Left kidney (tissue), 2 donors: ENCODE measurements around the gene ARHGEF1. TPM values are rescaled to one million over a fixed set of nuclear protein-coding genes. Genes with fewer than 3 reads are reported as not detected.

Experiments used
- DNase-seq: peaks from one replicate; pipeline ENCODE4 v3.0.0-alpha.2; 2013
- polyA plus RNA-seq: library from polyadenylated mRNA; unstranded; fragments of 120-200 nt; gene quantifications from one replicate; pipeline ENCODE4 v1.2.1, GENCODE V29; 2013; ENCODE audit not compliant: insufficient read length

ARHGEF1 gene
- polyA plus RNA-seq, 1 donor, result 45.2 TPM

DNA sequence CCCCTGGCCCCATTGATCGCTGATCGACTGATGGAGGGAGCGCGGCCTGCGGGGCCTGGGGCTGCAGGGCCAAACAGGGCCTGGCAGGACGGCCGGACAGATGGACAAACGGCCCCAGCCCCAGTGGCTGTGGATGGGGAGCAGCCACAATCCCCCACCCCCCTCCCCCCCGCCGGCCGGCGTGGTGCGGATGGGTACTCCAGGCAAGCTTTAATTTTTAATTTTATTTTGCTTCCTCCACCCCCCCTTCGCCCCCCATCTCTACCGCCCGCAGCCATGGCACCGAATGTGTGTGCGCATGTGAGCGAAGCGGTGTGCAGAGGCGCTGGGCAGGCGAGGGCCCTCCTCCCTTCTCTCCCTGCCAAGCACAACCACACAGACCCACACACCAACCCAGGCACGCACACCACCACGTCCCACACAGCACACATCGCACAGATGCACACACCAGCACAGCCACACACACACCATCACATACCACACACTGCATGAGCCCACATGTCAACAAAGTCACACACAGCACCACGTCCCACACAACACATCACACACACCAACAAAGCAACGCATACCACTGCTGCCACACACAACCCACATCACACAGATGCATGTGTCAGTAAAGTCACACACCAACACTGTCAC lies 32.9 kb downstream of the ARHGEF1 start:
- DNase-seq, result no peak

DNA sequence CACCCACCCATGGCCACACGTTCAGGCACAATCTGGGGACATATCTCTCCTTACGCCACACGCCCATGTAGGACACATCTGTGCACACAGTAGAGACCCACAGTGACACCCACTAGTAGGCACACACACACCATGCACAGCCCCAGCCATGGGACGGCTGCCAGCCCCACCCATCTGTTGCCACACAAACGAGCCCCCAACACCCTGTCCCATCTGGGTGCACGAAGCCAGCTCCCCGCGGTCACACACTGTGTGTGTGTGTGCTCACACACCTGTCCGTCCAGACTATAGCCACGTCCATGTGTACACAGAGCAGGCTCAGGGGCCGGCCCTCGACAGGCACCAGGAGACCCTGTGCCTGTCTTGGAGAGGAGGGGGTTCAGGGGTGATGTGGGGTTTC lies 34.7 kb downstream of the ARHGEF1 start:
- DNase-seq, result no peak

DNA sequence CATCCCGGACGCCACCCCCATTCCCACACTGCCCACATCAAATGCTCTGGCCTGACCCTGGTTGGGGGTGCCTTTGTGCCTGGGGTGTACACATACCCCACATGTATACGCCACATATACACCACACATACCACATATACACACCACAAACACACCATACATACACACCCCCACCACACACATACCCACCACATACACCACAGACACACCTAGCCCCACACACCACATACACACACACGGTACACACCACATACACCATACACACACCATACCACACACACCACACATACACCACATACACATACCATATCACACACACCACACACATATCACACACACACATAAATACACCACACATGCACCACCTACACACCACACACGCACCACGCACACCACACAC lies 35.1 kb downstream of the ARHGEF1 start:
- DNase-seq, result no peak

DNA sequence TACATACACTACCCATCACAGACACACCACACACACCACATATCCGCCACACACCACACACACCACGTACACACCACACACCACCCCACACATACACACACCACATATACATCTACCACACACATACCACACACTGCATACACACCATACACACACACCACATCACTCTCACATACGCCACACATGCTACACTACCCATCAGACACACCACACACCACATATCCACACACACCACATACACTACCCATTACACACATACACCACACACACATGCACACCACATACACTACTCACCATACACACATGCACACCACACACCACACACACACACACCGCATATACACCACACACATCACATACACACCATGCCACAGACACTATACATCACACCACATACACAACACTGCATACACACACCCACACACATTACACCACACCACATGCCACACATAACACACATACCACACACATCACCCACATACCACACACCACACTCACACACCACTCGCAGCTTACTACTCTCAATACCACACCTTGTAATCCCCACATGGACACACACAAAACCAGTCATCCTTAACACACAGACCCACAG lies 35.8 kb downstream of the ARHGEF1 start:
- DNase-seq, result no peak

DNA sequence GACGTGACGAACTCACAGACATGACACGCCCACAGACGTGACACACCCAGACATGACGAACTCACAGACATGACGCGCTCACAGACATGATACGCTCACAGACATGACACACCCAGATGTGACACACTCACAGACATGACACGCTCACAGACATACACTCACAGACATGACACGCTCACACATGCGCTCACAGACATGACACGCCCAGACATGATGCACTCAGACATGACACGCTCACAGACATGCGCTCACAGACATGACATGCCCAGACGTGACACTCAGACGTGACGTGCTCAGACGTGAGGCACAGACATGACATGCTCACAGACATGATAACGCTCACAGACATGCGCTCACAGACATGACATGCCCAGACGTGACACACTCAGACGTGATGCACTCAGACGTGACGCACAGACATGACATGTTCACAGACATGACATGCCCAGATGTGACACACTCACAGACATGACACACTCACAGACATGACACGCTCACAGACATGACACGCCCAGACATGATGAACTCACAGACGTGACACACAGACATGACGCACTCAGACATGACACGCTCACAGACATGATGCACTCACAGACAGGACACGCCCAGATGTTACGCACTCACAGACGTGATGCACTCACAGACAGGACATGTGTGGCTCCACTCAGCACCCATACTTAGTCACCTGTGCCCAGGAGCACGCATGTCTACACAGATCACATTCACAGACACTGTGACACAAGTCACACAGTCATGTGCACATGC lies 37.1 kb downstream of the ARHGEF1 start:
- no peak for DNase-seq

DNA sequence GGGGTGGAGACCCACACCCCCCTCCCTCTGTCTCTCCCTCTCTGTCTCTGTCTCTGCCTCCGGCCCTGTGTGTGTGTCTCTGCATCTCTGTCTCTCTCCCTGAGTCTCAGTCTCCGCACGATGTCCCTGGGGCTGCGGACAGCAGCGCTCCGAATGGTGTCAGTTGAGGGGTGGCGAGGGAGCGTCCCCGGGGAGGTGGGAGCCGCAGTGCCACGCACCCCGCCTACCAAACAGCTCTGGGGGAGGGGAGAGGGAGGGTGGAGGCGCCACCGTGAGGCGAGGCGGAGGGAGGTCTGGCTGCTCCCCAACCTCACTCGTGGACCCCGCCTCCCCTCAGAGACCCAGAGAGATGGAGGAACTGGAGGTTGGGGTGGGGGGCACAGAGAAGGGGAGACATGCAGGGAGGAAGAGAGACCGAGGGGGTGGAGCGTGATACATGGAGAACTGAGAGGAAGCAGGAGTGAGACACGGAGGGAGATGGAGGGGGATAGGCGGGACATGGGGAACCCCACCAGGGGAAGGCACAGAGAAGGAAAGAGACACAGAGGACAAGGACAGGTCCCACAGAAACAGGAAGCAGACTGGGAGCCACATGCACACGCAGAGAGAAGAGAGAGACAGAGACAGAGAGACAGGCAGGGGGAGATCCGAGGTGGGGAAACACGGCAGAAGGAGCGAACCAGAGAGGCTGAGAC lies 38.0 kb downstream of the ARHGEF1 start:
- no peak for DNase-seq

DNA sequence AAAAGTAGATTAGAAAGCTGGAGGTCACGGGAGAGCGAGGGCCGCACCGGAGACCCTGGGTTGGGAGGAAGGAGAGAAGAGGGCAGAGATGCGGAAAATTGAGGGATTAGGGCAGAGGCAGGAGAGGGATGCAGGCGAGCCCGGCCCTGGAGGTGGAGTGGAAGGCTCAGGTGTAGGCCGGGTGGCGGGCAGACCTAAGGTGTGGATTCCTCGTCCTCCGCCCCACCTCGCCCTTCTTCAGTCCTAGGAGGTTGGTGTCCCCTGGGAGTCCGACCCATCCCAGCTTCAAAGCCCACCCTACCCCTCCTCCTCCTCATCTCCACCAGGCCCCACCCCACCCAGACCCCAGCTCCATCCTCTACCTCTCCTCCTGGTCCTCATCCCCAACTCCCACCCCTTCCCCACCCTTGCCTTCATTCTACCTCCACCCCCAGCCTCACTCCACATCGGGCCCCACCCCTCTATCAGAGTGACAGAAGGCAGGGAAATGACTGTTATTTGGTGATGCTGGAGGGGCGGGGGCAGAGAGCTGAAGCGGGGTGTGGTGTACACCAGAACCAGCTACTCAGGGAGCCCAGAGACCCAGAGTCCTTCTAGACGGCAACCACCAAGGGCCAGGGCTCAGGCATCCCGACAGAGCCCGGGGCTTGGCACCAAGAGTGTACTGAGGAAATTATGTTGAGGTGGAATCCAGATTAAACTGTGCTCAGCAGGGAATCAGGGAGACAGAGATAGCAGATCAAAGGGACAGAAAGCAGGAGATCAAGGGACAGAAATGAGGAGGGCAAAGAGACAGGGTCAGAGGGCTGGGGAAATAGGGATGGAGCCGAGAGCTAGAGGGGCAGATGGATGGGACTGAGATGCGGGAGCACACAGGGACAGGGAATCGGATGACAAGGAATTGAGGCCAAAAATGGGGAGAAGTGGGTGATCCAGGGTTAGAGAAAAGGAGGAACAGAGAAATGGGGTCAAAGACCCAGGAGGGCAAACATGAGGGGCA lies 38.9 kb downstream of the ARHGEF1 start:
- no peak for DNase-seq

DNA sequence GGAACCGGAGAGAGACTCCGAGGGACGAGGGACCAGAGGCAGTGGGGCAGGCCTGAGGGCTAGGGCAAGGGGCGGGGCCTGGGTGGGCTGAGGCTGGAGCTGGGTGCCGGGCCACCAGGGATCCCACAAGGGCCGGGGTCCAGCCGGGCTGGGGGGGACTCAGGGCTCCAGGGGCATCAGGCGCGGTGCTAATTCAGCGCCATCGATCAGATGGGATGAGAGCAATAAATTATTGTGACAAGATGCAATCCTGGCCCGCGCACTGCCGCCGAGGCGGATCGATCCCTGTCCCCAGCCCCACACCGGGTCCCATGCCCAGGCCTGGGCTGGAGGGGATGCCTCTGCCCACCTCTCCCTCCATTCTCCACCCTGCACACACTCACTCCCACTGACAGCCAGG lies 39.6 kb downstream of the ARHGEF1 start:
- DNase-seq, result no peak

DNA sequence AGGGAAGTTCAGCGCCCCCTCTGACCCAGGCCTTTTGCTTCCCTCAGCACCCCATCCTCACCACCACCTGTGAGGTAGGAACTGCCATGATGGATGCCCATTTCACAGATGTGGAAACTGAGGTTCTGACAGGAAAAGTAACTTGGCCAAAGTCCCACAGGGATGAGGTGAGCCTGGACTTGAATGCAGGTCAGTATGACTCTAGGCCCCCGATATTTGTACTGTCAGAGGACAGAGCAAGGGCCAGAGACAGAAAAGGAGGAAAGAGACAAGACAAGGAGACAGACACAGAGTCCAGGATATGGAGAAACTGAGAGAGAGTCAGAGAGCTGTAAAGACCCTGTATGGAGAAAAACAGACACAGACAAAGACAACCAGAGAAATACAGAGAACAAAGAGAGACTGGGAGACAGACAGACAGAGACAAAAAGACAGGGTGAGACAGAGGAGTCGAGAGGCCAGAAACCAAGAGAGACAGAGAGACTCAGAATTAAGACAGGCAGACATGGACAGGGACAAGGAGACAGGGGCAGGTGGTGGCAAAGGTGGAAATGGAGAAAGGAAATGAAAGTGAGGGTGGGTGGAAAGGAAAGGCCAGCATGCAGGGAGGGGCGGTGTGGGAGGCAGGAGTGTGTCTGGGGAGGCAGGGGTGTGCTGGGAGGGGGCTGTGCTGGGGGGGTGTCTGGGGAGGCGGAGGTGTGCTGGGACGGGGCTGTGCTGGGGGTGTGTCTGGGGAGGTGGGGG lies 40.2 kb downstream of the ARHGEF1 start:
- no peak for DNase-seq

DNA sequence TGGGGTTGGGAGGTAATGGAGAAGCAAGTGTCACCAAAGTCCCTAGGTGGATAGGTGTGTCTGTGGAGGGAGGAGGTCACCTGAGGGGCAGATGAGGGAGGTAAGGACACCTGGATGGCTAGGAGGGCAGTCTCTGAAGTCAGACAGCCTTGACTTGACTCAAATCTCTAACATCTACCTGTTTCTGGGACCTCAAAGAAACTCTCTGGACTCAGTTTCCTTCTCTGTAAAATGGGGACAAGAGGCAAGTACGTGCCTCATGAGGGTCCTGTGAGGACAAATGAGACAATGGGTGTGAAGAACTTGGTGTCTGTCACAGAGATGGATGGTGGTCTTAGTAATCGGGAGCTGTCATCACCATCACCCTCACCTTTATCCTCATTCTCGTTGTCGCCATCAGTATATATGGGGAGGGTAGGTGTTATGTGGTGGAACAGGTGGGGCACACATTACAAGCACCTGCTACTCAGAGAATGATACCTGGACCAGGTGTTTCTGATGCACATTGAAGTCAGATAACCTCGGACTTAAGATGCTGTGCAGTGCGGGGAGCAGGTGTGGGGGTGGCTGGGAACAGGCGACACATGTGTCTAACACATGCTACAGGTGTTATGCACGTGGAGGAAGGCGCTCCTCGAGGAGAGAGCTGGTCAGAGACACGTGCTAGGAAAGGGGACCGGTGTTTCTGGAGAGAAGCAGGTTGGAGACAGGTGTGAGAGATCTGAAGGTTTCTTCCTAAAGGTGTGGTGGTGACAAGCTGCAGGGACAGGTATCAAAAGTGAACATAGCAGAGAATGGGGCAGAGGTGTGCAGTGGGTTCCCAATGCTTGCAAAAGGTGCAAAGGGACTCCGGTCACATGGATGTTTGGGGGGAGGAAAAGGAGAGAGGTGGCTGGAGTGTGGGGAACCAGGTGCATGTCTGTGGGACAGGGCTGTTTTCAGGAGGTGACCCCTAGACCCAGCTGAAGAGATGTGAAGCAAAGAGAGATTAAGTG lies 41.5 kb downstream of the ARHGEF1 start:
- no peak for DNase-seq

DNA sequence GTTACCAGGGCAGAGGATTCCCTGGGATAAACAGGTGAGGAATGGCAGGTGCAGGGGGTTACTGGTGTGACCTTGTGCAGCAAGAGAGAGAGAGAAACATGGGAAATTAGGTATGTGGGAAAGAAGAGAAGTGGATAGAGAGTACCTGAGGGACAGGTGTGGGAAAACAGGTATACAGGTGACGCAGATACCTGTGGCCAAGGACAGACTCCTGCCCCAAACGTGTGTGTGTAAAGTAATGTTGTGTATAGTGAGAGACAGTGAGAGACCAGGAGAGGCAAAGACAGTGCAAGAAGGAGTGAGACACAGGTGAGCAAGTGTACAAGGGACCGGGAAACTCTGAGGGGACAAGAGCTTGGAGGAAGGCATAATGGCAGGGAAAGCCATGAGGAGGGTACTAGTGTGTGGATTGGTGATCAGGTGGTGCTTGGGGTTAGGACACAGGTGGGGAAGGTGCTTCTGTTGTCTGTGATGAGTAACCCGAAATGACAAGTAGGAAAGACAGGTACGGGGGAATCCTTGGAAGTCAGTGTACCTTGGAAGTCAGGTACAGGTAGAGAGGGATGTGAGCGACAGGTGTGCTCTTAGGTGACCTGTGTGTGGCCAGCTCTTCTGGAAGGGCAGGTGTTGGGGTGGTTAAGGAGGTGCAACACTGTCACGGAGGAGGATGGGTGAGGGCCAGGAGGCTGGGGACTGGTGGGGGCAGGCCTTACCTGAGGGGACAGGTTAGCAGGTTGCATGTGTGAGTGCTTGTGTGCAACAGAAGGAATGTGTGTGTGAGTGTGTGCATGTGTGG lies 42.4 kb downstream of the ARHGEF1 start:
- no peak for DNase-seq

DNA sequence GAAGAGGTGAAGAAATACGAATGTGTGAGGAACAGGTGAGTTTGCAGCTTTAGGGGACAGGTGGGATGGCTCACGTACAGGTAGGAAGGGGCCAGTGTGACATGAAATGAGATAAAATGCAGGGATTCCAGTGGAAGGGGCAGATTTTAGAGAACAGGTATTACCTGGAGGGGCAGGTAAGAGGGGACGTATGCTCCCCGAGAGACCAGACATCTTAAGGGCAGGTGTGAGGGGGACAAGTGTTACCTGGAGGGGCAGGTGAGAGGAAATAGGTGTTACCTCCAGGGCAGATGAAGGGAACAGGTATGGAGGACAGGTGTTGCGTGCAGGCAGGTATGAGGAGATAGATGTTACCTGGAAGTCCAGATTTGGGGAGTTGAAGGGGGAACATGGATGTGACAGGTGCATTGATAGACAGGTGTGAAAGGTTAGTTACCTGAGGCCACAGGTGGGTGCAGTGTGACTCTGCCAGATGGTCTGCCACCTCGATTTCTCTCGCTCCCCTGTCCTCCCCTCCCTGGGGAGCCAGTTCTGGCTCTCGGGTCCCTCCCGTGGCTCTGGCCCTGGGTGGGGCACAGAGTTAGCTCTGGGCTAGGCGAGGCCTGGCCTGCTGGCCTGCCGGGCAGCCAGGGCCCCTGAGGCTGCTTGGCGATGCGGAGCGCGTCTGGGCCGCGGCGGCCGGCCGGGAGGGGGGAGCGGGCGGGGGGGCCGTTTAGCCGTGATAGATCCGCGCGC lies 43.2 kb downstream of the ARHGEF1 start:
- no peak for DNase-seq

DNA sequence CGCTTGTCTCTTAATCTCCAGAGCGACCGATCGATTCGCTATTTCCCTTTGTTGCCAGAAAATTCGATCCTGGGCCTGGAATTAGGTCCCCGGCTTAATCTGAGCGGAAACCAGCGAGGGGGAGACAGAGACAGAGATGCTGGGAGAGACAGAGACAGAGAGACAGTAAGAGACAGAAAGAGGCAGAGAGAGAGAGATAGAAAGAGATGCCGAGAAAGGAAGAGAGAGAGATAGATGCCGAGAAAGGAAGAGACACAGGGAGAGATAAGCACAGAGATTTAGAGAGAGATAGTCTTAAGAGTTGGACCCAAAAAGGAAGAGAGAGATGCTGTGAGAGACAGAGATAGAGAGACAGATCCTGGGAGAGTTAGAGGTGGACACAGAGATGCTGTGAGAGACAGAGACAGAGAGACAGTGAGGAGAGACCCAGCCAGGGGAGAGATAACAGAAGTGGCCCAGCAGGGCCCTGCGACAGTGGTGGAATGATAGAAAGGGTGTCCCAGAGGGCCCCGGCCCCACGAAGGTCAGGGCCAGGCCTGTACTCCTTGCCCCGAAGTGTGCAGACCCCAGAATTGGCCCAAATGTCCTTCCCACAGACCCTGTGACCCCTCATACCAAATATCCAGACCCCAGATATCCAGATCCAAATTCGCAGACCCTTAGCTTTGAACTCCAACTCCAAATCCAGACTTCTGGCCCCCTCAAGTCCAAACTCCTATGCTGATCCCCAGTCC lies 43.9 kb downstream of the ARHGEF1 start:
- DNase-seq, result no peak

DNA sequence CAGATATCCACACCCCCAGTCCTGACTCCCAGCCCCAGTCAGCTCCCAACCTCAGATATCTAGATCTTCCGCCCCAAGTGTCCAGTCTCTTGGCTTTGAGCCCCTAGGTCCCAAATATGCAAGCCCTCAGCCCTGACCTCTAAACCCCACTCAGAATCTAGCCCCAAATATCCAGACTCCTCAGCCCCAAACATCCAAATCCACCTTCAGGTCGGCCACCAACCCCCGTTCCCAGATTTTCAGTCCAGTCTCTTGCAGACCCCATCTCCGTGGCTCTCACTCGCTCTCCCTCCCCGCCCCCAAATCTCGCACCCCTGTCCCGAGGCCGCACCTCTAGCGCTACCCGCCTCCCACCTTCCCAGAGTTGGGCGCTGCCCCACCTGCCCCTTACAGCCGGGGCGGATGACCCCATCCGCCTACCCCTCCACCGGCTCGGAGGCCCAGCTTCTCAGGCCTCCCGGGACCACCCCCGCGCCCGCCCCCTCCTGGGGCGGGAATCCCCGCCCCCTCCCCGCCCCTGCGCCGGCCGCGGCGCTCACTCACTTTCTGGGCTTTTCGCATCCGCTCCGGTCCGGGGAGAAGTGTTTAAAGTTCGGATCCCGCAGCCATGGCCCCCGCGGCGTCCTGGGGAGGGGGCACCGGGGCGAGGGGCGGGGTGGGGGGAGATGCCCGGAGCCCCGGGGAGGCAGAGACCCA lies 44.7 kb downstream of the ARHGEF1 start:
- DNase-seq, result no peak

DNA sequence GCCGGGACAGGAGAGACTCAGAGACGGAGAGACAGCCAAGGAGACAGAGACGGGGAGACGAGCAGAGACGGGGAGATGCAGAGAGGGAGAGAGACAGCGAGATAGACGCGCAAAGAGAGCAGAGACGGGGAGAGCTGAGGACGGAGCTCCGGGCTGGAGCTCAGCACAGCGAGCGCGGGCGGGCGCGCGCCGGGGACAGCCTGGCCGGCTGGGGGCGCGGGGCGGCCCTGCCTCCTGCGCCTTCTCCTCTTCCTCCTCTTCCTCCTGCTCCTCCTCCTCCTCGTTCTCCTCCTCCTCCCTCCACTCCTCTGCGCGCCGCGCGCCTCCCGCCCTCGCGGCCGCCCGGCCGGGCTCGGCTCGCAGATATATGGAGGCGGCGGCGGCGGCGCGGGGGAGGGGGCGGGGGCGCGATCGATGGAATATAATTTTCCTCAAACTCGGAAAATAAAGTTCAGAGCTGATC lies 45.3 kb downstream of the ARHGEF1 start, which contains the start of gene ERFL:
Gene ERFL, minus strand, starts transcription at position 229 of the 463 bp plus-strand sequence. CDS start 15,530 bp downstream, outside the sequence.
- no peak for DNase-seq
